ENCODE measurements around the gene MED31. TPM values are rescaled to one million over a fixed set of nuclear protein-coding genes. Genes with fewer than 3 reads are reported as not detected.

MED31 gene
- total and polyA plus RNA-seq, 2 experiments from 2014 or later = 5.5 to 49.3 TPM

DNA sequence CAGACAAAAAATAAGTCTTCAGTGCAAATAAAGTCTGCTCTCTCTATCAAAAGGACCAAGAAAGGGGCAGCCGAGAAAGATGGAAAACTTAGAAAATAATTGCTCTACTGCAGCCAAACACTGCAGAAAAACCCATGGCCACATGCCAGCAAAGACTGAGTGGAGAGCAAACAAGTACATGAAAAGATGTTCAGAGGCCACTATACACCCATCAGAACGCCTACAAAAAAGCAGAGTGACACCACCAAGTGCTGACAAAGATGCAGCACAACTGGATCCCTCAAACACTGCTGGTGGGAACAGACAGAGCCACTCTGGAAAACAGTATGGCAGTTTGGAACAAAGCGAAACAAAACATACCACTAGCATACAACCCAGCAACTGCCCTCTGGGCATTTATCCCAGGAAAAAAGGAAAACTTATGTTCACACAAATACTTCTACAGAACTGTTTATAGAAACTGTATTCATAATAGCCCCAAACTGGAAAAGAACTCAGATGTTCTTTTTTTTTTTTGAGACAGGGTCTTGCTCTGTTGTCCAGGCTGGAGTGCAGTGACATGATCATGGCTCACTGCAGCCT lies 47.6 kb downstream of the MED31 start:
- Histone ChIP-seq H3K27ac (ENCODE audit: low read depth) (no peak overlapping the region), H3K4me2 (no peak overlapping the region), H2AFZ (no peak overlapping the region), H3K36me3 (ENCODE audit: insufficient read depth) (peaks cover 25% of the 10 kb centered on the region), H3K9me2 (ENCODE audit: insufficient read depth) (no peaks in the 10 kb centered on the region), H3K4me1 (ENCODE audit: insufficient read depth) (no peaks in the 10 kb centered on the region), H3F3A (replicated peaks; ENCODE audit: low read depth) (no peaks in the 10 kb centered on the region), H4K20me1 (replicated peaks; ENCODE audit: insufficient read depth) (peaks cover 7% of the 10 kb centered on the region; the same call in 1 of the 2 replicates), H3K27me3 (ENCODE audit: insufficient read depth) (no peaks in the 10 kb centered on the region), H3K79me2 (replicated peaks; ENCODE audit: insufficient read depth) (no peaks in the 10 kb centered on the region), H3K4me3 (no peak overlapping the region)
- no peak overlapping the region for H3K4me3 Mint-ChIP-seq
- no peaks in the 10 kb centered on the region for H3K9me3 Mint-ChIP-seq
- no peak for TF ChIP-seq STAT1 (IDR thresholded peaks at IDR 0.05; ENCODE audit: unreplicated experiment)
- no peak for TF ChIP-seq JUNB (IDR thresholded peaks at IDR 0.05; ENCODE audit: unreplicated experiment)
- TF ChIP-seq POLR2AphosphoS5 (IDR thresholded peaks at IDR 0.05; ENCODE audit: low read depth) = no peak
- TF ChIP-seq EZH2phosphoT487 (IDR thresholded peaks at IDR 0.05; ENCODE audit: unreplicated experiment) = no peak
- TF ChIP-seq, protein P1, sequence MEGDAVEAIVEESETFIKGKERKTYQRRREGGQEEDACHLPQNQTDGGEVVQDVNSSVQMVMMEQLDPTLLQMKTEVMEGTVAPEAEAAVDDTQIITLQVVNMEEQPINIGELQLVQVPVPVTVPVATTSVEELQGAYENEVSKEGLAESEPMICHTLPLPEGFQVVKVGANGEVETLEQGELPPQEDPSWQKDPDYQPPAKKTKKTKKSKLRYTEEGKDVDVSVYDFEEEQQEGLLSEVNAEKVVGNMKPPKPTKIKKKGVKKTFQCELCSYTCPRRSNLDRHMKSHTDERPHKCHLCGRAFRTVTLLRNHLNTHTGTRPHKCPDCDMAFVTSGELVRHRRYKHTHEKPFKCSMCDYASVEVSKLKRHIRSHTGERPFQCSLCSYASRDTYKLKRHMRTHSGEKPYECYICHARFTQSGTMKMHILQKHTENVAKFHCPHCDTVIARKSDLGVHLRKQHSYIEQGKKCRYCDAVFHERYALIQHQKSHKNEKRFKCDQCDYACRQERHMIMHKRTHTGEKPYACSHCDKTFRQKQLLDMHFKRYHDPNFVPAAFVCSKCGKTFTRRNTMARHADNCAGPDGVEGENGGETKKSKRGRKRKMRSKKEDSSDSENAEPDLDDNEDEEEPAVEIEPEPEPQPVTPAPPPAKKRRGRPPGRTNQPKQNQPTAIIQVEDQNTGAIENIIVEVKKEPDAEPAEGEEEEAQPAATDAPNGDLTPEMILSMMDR (conservative IDR thresholded peaks at IDR 0.05; ENCODE audit: low read depth in 2 of 2) = no peak
- TF ChIP-seq ZNF331 (CRISPR knock-in tag; IDR thresholded peaks at IDR 0.05; ENCODE audit: low read depth) = no peak
- TF ChIP-seq, protein P2, sequence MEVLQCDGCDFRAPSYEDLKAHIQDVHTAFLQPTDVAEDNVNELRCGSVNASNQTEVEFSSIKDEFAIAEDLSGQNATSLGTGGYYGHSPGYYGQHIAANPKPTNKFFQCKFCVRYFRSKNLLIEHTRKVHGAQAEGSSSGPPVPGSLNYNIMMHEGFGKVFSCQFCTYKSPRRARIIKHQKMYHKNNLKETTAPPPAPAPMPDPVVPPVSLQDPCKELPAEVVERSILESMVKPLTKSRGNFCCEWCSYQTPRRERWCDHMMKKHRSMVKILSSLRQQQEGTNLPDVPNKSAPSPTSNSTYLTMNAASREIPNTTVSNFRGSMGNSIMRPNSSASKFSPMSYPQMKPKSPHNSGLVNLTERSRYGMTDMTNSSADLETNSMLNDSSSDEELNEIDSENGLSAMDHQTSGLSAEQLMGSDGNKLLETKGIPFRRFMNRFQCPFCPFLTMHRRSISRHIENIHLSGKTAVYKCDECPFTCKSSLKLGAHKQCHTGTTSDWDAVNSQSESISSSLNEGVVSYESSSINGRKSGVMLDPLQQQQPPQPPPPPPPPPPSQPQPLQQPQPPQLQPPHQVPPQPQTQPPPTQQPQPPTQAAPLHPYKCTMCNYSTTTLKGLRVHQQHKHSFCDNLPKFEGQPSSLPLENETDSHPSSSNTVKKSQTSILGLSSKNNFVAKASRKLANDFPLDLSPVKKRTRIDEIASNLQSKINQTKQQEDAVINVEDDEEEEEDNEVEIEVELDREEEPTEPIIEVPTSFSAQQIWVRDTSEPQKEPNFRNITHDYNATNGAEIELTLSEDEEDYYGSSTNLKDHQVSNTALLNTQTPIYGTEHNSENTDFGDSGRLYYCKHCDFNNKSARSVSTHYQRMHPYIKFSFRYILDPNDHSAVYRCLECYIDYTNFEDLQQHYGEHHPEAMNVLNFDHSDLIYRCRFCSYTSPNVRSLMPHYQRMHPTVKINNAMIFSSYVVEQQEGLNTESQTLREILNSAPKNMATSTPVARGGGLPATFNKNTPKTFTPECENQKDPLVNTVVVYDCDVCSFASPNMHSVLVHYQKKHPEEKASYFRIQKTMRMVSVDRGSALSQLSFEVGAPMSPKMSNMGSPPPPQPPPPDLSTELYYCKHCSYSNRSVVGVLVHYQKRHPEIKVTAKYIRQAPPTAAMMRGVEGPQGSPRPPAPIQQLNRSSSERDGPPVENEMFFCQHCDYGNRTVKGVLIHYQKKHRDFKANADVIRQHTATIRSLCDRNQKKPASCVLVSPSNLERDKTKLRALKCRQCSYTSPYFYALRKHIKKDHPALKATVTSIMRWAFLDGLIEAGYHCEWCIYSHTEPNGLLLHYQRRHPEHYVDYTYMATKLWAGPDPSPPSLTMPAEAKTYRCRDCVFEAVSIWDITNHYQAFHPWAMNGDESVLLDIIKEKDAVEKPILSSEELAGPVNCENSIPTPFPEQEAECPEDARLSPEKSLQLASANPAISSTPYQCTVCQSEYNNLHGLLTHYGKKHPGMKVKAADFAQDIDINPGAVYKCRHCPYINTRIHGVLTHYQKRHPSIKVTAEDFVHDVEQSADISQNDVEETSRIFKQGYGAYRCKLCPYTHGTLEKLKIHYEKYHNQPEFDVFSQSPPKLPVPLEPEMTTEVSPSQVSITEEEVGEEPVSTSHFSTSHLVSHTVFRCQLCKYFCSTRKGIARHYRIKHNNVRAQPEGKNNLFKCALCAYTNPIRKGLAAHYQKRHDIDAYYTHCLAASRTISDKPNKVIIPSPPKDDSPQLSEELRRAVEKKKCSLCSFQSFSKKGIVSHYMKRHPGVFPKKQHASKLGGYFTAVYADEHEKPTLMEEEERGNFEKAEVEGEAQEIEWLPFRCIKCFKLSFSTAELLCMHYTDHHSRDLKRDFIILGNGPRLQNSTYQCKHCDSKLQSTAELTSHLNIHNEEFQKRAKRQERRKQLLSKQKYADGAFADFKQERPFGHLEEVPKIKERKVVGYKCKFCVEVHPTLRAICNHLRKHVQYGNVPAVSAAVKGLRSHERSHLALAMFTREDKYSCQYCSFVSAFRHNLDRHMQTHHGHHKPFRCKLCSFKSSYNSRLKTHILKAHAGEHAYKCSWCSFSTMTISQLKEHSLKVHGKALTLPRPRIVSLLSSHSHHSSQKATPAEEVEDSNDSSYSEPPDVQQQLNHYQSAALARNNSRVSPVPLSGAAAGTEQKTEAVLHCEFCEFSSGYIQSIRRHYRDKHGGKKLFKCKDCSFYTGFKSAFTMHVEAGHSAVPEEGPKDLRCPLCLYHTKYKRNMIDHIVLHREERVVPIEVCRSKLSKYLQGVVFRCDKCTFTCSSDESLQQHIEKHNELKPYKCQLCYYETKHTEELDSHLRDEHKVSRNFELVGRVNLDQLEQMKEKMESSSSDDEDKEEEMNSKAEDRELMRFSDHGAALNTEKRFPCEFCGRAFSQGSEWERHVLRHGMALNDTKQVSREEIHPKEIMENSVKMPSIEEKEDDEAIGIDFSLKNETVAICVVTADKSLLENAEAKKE (CRISPR knock-in tag; IDR thresholded peaks at IDR 0.05) = no peak
- DNase-seq (ENCODE audit: low spot score) = no peak
- peaks cover 4% of the 10 kb centered on the region for H3K27me3 Mint-ChIP-seq (ENCODE audit: insufficient read depth, low read depth, poor library complexity)
- no peak overlapping the region for H3K27ac Mint-ChIP-seq
- H3K36me3 Mint-ChIP-seq (ENCODE audit: low read depth) = peaks cover 48% of the 10 kb centered on the region
- ATAC-seq = no peak
- no peaks in the 10 kb centered on the region for H3K4me1 Mint-ChIP-seq
